OCI-LY7 (cell line): Measurements from ENCODE around the gene TMCC1. TPM values are rescaled to one million over a fixed set of nuclear protein-coding genes. Genes with fewer than 3 reads are reported as not detected.
"Not testable (repeated sequence)": the region's sequence is repeated elsewhere in the genome, so short reads cannot be mapped to it uniquely, and the experiment has no call there.

ENCODE experiments used
- BruUV-seq: library from RNA; stranded (reverse); fragments of 400-500 nt; replicated peaks from 2 replicates; lab custom pipeline; 2021; lab: Mats Ljungman, UMichigan
- CTCF ChIA-PET: fragments of 300-600 bp; sonication (Branson Sonifier 250); formaldehyde crosslinking; loops from one replicate; lab custom pipeline; 2022; ENCODE audit warnings: antibody characterized with exemption; ENCODE audit not compliant: unreplicated experiment; lab: Charles Lee
- POLR2A ChIA-PET: fragments of 300-600 bp; sonication (Branson Sonifier 250); formaldehyde crosslinking; loops from one replicate; lab custom pipeline; 2022; ENCODE audit warnings: antibody characterized with exemption; lab: Charles Lee
- DNase-seq: peaks from one replicate; pipeline ENCODE4 v3.0.0-alpha.2; 2015; ENCODE audit warnings: low spot score
- H2AFZ ChIP-seq: fragments of 200-600 bp; sonication (generic), shearing (Covaris generic); 2 replicates; pipeline ENCODE4 v1.6.1; 2014; ENCODE audit warnings: mild to moderate bottlenecking, antibody characterized with exemption, low read length, moderate library complexity
- H3K27ac ChIP-seq: fragments of 200-600 bp; sonication (generic); 2 replicates; pipeline ENCODE4 v1.5.1; 2014; ENCODE audit warnings: mixed run types, low read depth, mild to moderate bottlenecking, moderate library complexity, low read length, inconsistent platforms; ENCODE audit not compliant: poor library complexity, severe bottlenecking
- H3K36me3 ChIP-seq: fragments of 200-600 bp; sonication (generic); 2 replicates; pipeline ENCODE4 v1.6.1; 2014; ENCODE audit warnings: mild to moderate bottlenecking, antibody characterized with exemption, low read length, moderate library complexity, mixed read lengths; ENCODE audit not compliant: insufficient read depth
- H3K4me1 ChIP-seq: fragments of 200-600 bp; sonication (generic); 2 replicates; pipeline ENCODE4 v1.5.1; 2014; ENCODE audit warnings: mild to moderate bottlenecking, low read length; ENCODE audit not compliant: insufficient read depth, poor library complexity, severe bottlenecking
- H3K4me2 ChIP-seq: fragments of 200-600 bp; sonication (generic); 2 replicates; pipeline ENCODE4 v1.6.1; 2014; ENCODE audit warnings: mild to moderate bottlenecking, low read length
- H3K4me3 ChIP-seq: fragments of 200-600 bp; sonication (generic); 2 replicates; pipeline ENCODE4 v1.5.1; 2014; ENCODE audit warnings: mild to moderate bottlenecking, low read depth, low read length; ENCODE audit not compliant: poor library complexity, severe bottlenecking
- H3K79me2 ChIP-seq: fragments of 200-600 bp; sonication (generic); 2 replicates; pipeline ENCODE4 v1.6.1; 2016; ENCODE audit warnings: low read depth, mild to moderate bottlenecking, low read length, moderate library complexity, mixed read lengths; ENCODE audit not compliant: insufficient read depth
- H3K9me2 ChIP-seq: fragments of 200-600 bp; sonication (generic); 2 replicates; pipeline ENCODE4 v1.6.1; 2016; ENCODE audit warnings: mild to moderate bottlenecking, low read length, mixed read lengths; ENCODE audit not compliant: insufficient read depth
- H3K9me3 ChIP-seq: fragments of 200-600 bp; sonication (generic); 2 replicates; pipeline ENCODE4 v1.6.1; 2014; ENCODE audit warnings: mild to moderate bottlenecking, mixed run types, low read length, mixed read lengths
- H4K20me1 ChIP-seq: fragments of 200-600 bp; sonication (generic); 2 replicates; pipeline ENCODE4 v1.6.1; 2014; ENCODE audit warnings: mild to moderate bottlenecking, antibody characterized with exemption, low read length, moderate library complexity, mixed read lengths; ENCODE audit not compliant: insufficient read depth
- EZH2phosphoT487 ChIP-seq: fragments of 200-600 bp; sonication (generic); IDR thresholded peaks from 2 replicates; pipeline ENCODE4 v1.6.1; 2018; ENCODE audit warnings: low read depth, borderline replicate concordance, mild to moderate bottlenecking, mixed run types, antibody characterized with exemption, low read length, moderate library complexity, mixed read lengths
- intact Hi-C: fragments of 100-400 bp; cut with micrococcal nuclease; formaldehyde crosslinking; loops from one replicate; pipeline ENCODE4 v1.10.0; 2022; ENCODE audit not compliant: unreplicated experiment
- total RNA-seq, 2 experiments: library from RNA; depleted of rRNA in 1 of 2; stranded (reverse); fragments of >200 nt in 1 of 2; shearing (Covaris generic) in 1 of 2; gene quantifications; 2 replicates each; pipeline ENCODE4 v1.2.3, GENCODE V29; 2014 to 2022
- TF ChIP-seq, protein P1 (sequence below): fragments of 200-600 bp; sonication (generic); conservative IDR thresholded peaks from 2 replicates; pipeline ENCODE4 v1.5.1; 2014; ENCODE audit warnings: mild to moderate bottlenecking, antibody characterized with exemption, low read length, moderate library complexity, mixed read lengths

The TMCC1 gene
- total RNA-seq, 2 experiments from 2014 or later: 31.7 to 38.8 TPM

DNA sequence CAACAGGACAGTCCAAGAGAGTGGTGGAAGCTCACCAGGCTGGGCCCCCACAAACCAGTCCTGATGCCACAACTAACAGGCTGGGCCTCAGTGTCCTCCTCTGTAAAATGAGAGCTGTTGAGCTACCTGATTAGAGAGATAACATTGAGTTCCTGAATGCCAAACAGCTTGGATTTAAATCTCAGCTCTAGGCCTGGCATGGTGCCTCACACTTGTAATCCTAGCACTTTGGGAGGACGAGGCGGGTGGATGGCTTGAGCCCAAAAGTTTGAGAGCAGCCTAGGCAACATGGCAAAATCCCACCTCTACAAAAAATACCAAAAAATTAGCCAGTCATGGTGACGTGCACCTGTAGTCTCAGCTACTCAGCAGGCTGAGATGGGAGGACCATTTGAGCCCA lies 20.1 kb upstream of the TMCC1 start:
- BruUV-seq: no TSS peak

DNA sequence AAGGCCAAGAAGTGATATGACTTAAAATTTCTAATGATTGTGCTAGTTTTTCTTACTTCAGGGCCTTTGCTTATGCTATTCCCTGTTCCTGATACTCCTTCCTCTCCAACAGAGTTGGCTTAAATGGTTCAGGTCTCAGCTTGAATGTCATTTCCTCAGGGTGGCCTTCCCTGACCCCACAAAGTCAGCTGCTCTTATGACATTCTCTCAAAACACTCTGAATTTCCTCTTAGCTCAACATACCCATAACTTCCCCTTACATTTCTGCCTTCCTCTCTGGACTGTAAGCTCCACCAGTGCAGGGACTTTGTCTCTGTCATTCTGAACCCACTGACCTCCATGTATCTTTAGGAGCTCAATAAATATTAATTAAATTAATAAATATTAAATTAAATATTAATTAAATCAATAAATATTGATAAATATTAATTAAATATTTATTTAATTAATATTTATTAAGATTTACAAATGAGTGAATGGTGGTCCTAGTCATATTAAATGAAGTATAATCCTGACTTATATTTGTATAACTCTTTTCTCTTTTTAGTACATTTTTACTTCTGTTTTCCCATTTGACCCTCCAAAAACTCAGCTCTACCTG lies 17.9 kb upstream of the TMCC1 start:
- Histone ChIP-seq H4K20me1 (no peaks in the 10 kb centered on the region), H3K4me2 (no peak overlapping the region), H2AFZ (no peak overlapping the region), H3K79me2 (no peaks in the 10 kb centered on the region), H3K9me3 (peaks cover 16% of the 10 kb centered on the region), H3K4me3 (no peak overlapping the region), H3K27ac (no peak overlapping the region), H3K36me3 (peaks cover 8% of the 10 kb centered on the region; the same call in 1 of the 2 replicates), H3K9me2 (no peaks in the 10 kb centered on the region), H3K4me1 (no peaks in the 10 kb centered on the region)
- no peak for DNase-seq
- TF ChIP-seq EZH2phosphoT487: no peak
- TF ChIP-seq, protein P1, sequence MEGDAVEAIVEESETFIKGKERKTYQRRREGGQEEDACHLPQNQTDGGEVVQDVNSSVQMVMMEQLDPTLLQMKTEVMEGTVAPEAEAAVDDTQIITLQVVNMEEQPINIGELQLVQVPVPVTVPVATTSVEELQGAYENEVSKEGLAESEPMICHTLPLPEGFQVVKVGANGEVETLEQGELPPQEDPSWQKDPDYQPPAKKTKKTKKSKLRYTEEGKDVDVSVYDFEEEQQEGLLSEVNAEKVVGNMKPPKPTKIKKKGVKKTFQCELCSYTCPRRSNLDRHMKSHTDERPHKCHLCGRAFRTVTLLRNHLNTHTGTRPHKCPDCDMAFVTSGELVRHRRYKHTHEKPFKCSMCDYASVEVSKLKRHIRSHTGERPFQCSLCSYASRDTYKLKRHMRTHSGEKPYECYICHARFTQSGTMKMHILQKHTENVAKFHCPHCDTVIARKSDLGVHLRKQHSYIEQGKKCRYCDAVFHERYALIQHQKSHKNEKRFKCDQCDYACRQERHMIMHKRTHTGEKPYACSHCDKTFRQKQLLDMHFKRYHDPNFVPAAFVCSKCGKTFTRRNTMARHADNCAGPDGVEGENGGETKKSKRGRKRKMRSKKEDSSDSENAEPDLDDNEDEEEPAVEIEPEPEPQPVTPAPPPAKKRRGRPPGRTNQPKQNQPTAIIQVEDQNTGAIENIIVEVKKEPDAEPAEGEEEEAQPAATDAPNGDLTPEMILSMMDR: no peak
- intact Hi-C loops: no loop called here
- no TSS peak for BruUV-seq
- CTCF ChIA-PET: no interaction called here
- POLR2A ChIA-PET: interaction anchor here (0.7 to 1.1 kb wide), 5 partner anchors 9 to 294 kb away, joined by 3 to 9 read pairs (median 4); no protein-coding TSS in a partner anchor

More for the DNA sequence above, 20.1 kb upstream of the TMCC1 start:
- Histone ChIP-seq H2AFZ (no peak overlapping the region), H3K4me3 (no peak overlapping the region), H3K9me2 (no peaks in the 10 kb centered on the region), H3K4me2 (no peak overlapping the region), H4K20me1 (no peaks in the 10 kb centered on the region), H3K4me1 (no peaks in the 10 kb centered on the region), H3K36me3 (no peaks in the 10 kb centered on the region), H3K27ac (no peak overlapping the region), H3K9me3 (peaks cover 22% of the 10 kb centered on the region), H3K79me2 (no peaks in the 10 kb centered on the region)
- ChIA-PET CTCF (no interaction called here), POLR2A (interaction anchor here (0.6 to 1.0 kb wide), 3 partner anchors 137 to 183 kb away, joined by 3 read pairs; no protein-coding TSS in a partner anchor)
- no peak for TF ChIP-seq EZH2phosphoT487
- TF ChIP-seq, protein P1: no peak
- intact Hi-C loops: no loop called here
- no peak for DNase-seq

DNA sequence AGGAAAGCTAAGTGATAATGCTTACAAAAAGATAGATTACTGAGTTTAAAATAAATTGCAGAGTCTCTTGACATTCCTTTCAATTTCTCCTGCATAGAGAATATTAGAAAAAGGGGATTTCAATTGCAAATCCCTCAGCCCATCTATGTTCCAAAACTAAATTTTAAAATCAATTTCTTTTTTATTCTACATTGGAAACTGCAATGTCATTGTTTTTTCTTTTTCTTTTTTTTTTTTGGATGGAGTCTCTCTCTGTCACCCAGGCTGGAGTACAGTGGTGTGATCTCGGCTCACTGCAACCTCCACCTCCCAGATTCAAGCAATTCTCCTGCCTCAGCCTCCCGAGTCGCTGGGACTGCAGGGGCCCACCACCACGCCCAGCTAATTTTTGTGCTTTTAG lies 15.7 kb upstream of the TMCC1 start:
- H4K20me1 ChIP-seq, H2AFZ ChIP-seq, DNase-seq, CTCF ChIA-PET, BruUV-seq, H3K79me2 ChIP-seq, intact Hi-C loops, H3K36me3 ChIP-seq, H3K9me2 ChIP-seq, H3K4me2 ChIP-seq, H3K4me1 ChIP-seq, H3K4me3 ChIP-seq, H3K27ac ChIP-seq: not testable (repeated sequence)
- peaks cover 16% of the 10 kb centered on the region for H3K9me3 ChIP-seq
- POLR2A ChIA-PET: interaction anchor here (1.0 kb wide), 1 partner anchor 18 kb away, joined by 5 read pairs; no protein-coding TSS in a partner anchor
